HG02623 (cell line): ENCODE data around the gene NPAS4.
"Not testable (repeated sequence)": the region's sequence is repeated elsewhere in the genome, so short reads cannot be mapped to it uniquely, and the experiment has no call there.

Experiments used
- ATAC-seq: cut with Tn5 transposase; IDR thresholded peaks from one replicate; pipeline ENCODE4 v1.9.1; 2021; ENCODE audit warnings: moderate library complexity; ENCODE audit not compliant: unreplicated experiment

NPAS4 gene

GRCh38 chr11:66451663-66452062, 30.8 kb downstream of the NPAS4 start:
- ATAC-seq: no peak

- ATAC-seq: no peak
Observed at GRCh38 chr11:66454247-66454646, 33.4 kb downstream of the NPAS4 start.

- no peak for ATAC-seq
Observed at GRCh38 chr11:66454828-66455227, 34.0 kb downstream of the NPAS4 start.

GRCh38 chr11:66457826-66458225, 37.0 kb downstream of the NPAS4 start:
- no peak for ATAC-seq

- no peak for ATAC-seq
Observed at GRCh38 chr11:66459138-66459778, 38.4 kb downstream of the NPAS4 start.

GRCh38 chr11:66462010-66462409, 41.2 kb downstream of the NPAS4 start:
- ATAC-seq: no peak

GRCh38 chr11:66462911-66463310, 42.1 kb downstream of the NPAS4 start:
- no peak for ATAC-seq

GRCh38 chr11:66464116-66464515, 43.3 kb downstream of the NPAS4 start:
- ATAC-seq: not testable (repeated sequence)

GRCh38 chr11:66464916-66465315, 44.1 kb downstream of the NPAS4 start:
- ATAC-seq: no peak

GRCh38 chr11:66465373-66466224, 44.8 kb downstream of the NPAS4 start:
- no peak for ATAC-seq

GRCh38 chr11:66466225-66467033, 45.6 kb downstream of the NPAS4 start, which contains the start of gene PELI3:
Gene PELI3 (plus strand): TSS chr11:66466905. CDS start chr11:66468129, 1,224 bp downstream.
- peak; percentile 86 for ATAC-seq

GRCh38 chr11:66467034-66467659, 46.3 kb downstream of the NPAS4 start:
- ATAC-seq: peak; percentile 21

- ATAC-seq: no peak
Observed at GRCh38 chr11:66467756-66468155, 46.9 kb downstream of the NPAS4 start.

GRCh38 chr11:66468691-66469090, 47.9 kb downstream of the NPAS4 start:
- ATAC-seq: no peak

GRCh38 chr11:66469441-66469840, 48.6 kb downstream of the NPAS4 start:
- no peak for ATAC-seq

GRCh38 chr11:66470015-66470414, 49.2 kb downstream of the NPAS4 start:
- no peak for ATAC-seq

- no peak for ATAC-seq
Observed at GRCh38 chr11:66471142-66471541, 50.3 kb downstream of the NPAS4 start.

GRCh38 chr11:66472054-66472453, 51.2 kb downstream of the NPAS4 start:
- no peak for ATAC-seq

GRCh38 chr11:66473167-66473566, 52.3 kb downstream of the NPAS4 start:
- no peak for ATAC-seq

GRCh38 chr11:66473608-66474515, 53.0 kb downstream of the NPAS4 start:
- ATAC-seq: no peak
